Smooth muscle cell (in vitro differentiated cells): Measurements from ENCODE around the gene POLR2A. TPM values are rescaled to one million over a fixed set of nuclear protein-coding genes. Genes with fewer than 3 reads are reported as not detected.

Source experiments
- DNase-seq: peaks from one replicate; lab custom pipeline; 2025; ENCODE audit not compliant: unreplicated experiment; lab: John Stamatoyannopoulos, UW
- H2AFZ ChIP-seq: fragments of 200-600 bp; sonication (generic); 2 replicates; pipeline ENCODE4 v1.6.0; 2016; ENCODE audit warnings: antibody characterized with exemption, low read depth, mild to moderate bottlenecking
- H3F3A ChIP-seq: fragments of 200-600 bp; sonication (generic); 2 replicates; pipeline ENCODE4 v1.6.0; 2017; ENCODE audit warnings: antibody characterized with exemption, low read depth
- H3K27ac ChIP-seq: fragments of 200-600 bp; sonication (generic); 2 replicates; pipeline ENCODE4 v1.5.1; 2016; ENCODE audit warnings: low read depth, mild to moderate bottlenecking
- H3K27me3 ChIP-seq: fragments of 200-600 bp; sonication (generic); 2 replicates; pipeline ENCODE4 v1.6.1; 2016; ENCODE audit warnings: low read depth, mild to moderate bottlenecking
- H3K36me3 ChIP-seq: fragments of 200-600 bp; sonication (generic); 2 replicates; pipeline ENCODE4 v1.5.1; 2016; ENCODE audit warnings: low read depth
- H3K4me1 ChIP-seq: fragments of 200-600 bp; sonication (generic); 2 replicates; pipeline ENCODE4 v1.5.1; 2016; ENCODE audit warnings: low read depth
- H3K4me2 ChIP-seq: fragments of 200-600 bp; sonication (generic); 2 replicates; pipeline ENCODE4 v1.6.0; 2016; ENCODE audit warnings: mild to moderate bottlenecking
- H3K4me3 ChIP-seq: fragments of 200-600 bp; sonication (generic); 2 replicates; pipeline ENCODE4 v1.5.1; 2016; ENCODE audit warnings: mild to moderate bottlenecking
- H3K79me2 ChIP-seq: fragments of 200-600 bp; sonication (generic); 2 replicates; pipeline ENCODE4 v1.6.0; 2016; ENCODE audit warnings: low read depth, mild to moderate bottlenecking
- H3K9ac ChIP-seq: fragments of 200-600 bp; sonication (generic); 2 replicates; pipeline ENCODE4 v1.6.0; 2016; ENCODE audit warnings: low read depth
- H3K9me3 ChIP-seq: fragments of 200-600 bp; sonication (generic); replicated peaks from 2 replicates; pipeline ENCODE4 v1.5.1; 2016; ENCODE audit warnings: low read depth
- H4K20me1 ChIP-seq: fragments of 200-600 bp; sonication (generic); 2 replicates; pipeline ENCODE4 v1.6.0; 2016; ENCODE audit warnings: low read depth
- WGBS: methylation state at CpG from one replicate; pipeline ENCODE4 v1.1.7; 2016; ENCODE audit warnings: low lambda C conversion rate; 5-methylcytosine and 5-hydroxymethylcytosine counted together
- polyA plus RNA-seq: library from polyadenylated mRNA; unstranded; fragments of >200 nt; fragmentation: Nextera tagmentation; extraction: Ambion mirVana; gene quantifications from 2 replicates; pipeline ENCODE4 v1.2.1, GENCODE V29; 2016
- total RNA-seq: library from RNA; depleted of rRNA; stranded (reverse); fragments of >200 nt; gene quantifications from 2 replicates; pipeline ENCODE4 v1.2.3, GENCODE V29; 2014
- TF ChIP-seq, protein P1 (sequence below): fragments of 200-600 bp; sonication (generic); IDR thresholded peaks from 2 replicates; pipeline ENCODE4 v1.5.1; 2017; ENCODE audit warnings: borderline replicate concordance, mild to moderate bottlenecking, antibody characterized with exemption; ENCODE audit not compliant: insufficient read depth, poor library complexity, severe bottlenecking

POLR2A gene
- total and polyA plus RNA-seq, 2 experiments from 2014 or later: 72.0 to 80.2 TPM

DNA sequence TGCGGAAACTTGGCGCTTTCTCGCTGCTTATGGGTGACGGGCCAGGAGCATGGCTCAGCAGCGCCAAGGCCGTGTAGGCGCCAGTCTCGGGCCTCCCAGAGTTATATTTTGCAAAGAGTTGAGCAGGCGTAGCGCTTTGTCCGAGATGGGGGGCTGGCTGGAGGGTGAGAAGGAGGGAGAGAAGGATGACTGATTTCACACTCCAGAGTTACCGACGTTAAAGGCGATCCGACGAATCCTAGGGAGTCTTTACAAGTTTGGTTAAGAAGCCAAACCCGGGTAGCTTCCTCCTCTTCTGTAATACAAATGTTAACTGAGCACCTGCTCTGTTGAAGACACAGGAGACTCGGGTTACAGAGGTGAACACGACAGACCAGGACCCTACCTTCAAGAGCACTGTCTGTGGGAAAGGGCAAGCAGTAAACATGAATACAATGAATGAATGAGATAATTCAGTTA is 782 bp downstream of the POLR2A start:
- WGBS: 0% methylated on average over 19 of the region's 19 CpGs

DNA sequence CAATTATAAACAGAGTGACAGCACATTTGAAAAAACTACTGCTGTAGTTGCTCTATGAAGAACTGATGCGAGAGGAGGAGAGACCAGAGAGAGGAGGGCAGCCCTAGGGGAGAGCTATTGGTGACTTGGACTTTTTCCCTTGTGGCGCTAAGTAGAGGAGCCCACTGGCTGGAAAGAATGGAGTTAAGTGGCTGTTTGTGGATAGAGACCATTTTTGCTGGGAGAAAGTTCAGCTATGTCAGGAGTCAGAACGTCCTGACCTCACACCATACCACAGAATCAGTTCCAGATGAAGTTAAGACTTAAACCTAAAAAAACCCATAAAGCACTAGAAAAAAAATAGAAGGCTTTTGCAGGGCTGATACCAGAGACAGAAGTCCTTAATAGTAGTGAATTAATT is 2.0 kb downstream of the POLR2A start:
- Histone ChIP-seq H3K4me2 (peak overlapping the region; percentile 93), H3K27me3 (no peaks in the 10 kb centered on the region), H2AFZ (no peak overlapping the region), H3K27ac (peak overlapping the region; percentile 100), H3K9ac (no peak overlapping the region), H3K9me3 (no peaks in the 10 kb centered on the region), H3F3A (no peaks in the 10 kb centered on the region), H3K4me1 (peaks cover 27% of the 10 kb centered on the region), H3K79me2 (peaks cover 69% of the 10 kb centered on the region), H3K4me3 (peak overlapping the region; percentile 73), H4K20me1 (peaks cover 67% of the 10 kb centered on the region), H3K36me3 (no peaks in the 10 kb centered on the region)
- TF ChIP-seq, protein P1, sequence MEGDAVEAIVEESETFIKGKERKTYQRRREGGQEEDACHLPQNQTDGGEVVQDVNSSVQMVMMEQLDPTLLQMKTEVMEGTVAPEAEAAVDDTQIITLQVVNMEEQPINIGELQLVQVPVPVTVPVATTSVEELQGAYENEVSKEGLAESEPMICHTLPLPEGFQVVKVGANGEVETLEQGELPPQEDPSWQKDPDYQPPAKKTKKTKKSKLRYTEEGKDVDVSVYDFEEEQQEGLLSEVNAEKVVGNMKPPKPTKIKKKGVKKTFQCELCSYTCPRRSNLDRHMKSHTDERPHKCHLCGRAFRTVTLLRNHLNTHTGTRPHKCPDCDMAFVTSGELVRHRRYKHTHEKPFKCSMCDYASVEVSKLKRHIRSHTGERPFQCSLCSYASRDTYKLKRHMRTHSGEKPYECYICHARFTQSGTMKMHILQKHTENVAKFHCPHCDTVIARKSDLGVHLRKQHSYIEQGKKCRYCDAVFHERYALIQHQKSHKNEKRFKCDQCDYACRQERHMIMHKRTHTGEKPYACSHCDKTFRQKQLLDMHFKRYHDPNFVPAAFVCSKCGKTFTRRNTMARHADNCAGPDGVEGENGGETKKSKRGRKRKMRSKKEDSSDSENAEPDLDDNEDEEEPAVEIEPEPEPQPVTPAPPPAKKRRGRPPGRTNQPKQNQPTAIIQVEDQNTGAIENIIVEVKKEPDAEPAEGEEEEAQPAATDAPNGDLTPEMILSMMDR: no peak
- DNase-seq: no peak
- WGBS: 49% methylated on average over 3 of the region's 3 CpGs

More for the DNA sequence above, 782 bp downstream of the POLR2A start:
- Histone ChIP-seq H3K9me3 (no peaks in the 10 kb centered on the region), H3K9ac (peak overlapping the region; percentile 74), H4K20me1 (peaks cover 55% of the 10 kb centered on the region), H3K4me1 (peaks cover 30% of the 10 kb centered on the region), H3K4me3 (peak overlapping the region; percentile 73), H3K79me2 (peaks cover 63% of the 10 kb centered on the region), H3K27me3 (no peaks in the 10 kb centered on the region), H3K27ac (peak overlapping the region; percentile 100), H3K36me3 (no peaks in the 10 kb centered on the region), H3F3A (peaks cover 4% of the 10 kb centered on the region), H3K4me2 (peak overlapping the region; percentile 93), H2AFZ (no peak overlapping the region)
- TF ChIP-seq, protein P1: no peak
- DNase-seq: no peak

DNA sequence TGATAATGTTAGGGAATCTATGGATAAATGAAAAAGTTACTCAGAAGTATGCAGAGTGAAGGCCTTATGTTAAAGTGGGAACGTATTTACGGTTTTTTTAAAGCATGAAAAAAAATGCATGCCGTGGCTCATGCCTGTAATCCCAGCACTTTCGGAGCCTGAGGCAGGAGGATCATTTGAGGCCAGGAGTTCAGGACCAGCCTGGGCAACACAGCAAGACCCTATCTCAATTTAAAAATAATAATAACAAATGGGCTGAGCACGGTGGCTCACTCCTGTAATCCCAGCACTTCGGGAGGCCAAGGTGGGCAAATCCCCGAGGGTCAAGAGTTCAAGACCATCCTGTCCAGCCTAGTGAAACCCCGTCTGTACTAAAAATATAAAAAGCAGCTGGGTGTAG is 6.0 kb downstream of the POLR2A start:
- peaks cover 100% of the 10 kb centered on the region for H3K79me2 ChIP-seq
- no peak overlapping the region for H3K4me2 ChIP-seq
- TF ChIP-seq, protein P1: no peak
- H3K4me3 ChIP-seq: no peak overlapping the region
- WGBS: 90% methylated on average over 8 of the region's 8 CpGs
- peaks cover 23% of the 10 kb centered on the region for H3K4me1 ChIP-seq
- H3K9me3 ChIP-seq: no peaks in the 10 kb centered on the region
- H3K9ac ChIP-seq: no peak overlapping the region
- H3K36me3 ChIP-seq: no peaks in the 10 kb centered on the region
- no peaks in the 10 kb centered on the region for H3K27me3 ChIP-seq
- no peak overlapping the region for H3K27ac ChIP-seq
- H3F3A ChIP-seq: no peaks in the 10 kb centered on the region
- H2AFZ ChIP-seq: no peak overlapping the region
- DNase-seq: no peak
- peaks cover 100% of the 10 kb centered on the region for H4K20me1 ChIP-seq

DNA sequence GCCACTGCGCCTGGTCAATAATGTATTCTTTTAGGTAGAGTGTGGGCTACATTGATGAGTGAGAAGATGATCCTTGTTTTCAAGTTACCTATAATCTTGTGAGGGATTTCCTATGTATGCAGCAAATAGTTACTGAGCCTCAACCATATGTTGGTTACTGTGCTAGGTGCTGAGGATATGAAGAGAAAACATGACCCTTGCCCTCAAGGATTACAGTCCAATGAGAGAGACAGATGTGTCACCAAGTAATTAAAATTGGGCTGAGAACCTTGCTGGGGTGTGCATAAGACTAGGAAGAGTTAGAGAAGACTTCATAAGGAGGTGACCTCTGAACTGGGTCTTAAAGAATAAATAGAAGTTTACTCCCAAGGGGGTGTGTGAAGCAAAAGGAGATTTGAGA is 7.4 kb downstream of the POLR2A start:
- WGBS: 100% methylated on average over 1 of the region's 1 CpG
- Histone ChIP-seq H3K9me3 (no peaks in the 10 kb centered on the region), H3K9ac (no peak overlapping the region), H3K27ac (no peak overlapping the region), H3K4me2 (no peak overlapping the region), H3K4me1 (peaks cover 11% of the 10 kb centered on the region), H3F3A (no peaks in the 10 kb centered on the region), H4K20me1 (peaks cover 100% of the 10 kb centered on the region), H3K27me3 (no peaks in the 10 kb centered on the region), H3K36me3 (no peaks in the 10 kb centered on the region), H3K79me2 (peaks cover 94% of the 10 kb centered on the region), H3K4me3 (no peak overlapping the region), H2AFZ (no peak overlapping the region)
- TF ChIP-seq, protein P1: no peak
- no peak for DNase-seq
